ENCODE results near the gene PAFAH1B2.

DNA sequence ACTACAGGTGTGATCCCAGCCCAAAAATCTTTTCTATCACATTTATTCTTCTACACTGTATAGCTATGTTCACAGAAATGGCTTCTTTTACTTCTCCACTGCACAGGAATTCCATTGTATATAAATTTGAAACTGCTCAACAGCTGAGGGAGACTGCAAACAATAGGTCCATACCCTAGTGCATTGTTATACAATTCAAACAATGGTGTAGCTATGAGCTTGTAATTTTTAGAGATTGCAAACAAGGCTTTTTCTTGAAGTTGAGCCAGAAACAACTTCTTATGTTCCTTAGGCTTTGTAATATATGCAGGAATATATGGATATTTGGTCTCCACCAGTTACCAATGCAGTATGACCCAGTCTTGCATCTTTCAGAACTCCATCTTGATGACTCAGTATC is 26.4 kb upstream of the PAFAH1B2 start:
- TF ChIP-seq, protein P1, sequence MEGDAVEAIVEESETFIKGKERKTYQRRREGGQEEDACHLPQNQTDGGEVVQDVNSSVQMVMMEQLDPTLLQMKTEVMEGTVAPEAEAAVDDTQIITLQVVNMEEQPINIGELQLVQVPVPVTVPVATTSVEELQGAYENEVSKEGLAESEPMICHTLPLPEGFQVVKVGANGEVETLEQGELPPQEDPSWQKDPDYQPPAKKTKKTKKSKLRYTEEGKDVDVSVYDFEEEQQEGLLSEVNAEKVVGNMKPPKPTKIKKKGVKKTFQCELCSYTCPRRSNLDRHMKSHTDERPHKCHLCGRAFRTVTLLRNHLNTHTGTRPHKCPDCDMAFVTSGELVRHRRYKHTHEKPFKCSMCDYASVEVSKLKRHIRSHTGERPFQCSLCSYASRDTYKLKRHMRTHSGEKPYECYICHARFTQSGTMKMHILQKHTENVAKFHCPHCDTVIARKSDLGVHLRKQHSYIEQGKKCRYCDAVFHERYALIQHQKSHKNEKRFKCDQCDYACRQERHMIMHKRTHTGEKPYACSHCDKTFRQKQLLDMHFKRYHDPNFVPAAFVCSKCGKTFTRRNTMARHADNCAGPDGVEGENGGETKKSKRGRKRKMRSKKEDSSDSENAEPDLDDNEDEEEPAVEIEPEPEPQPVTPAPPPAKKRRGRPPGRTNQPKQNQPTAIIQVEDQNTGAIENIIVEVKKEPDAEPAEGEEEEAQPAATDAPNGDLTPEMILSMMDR (IDR thresholded peaks at IDR 0.05; ENCODE audit: low read depth, low read length, poor library complexity, severe bottlenecking), result no peak
- TF ChIP-seq EZH2phosphoT487 (IDR thresholded peaks at IDR 0.05; ENCODE audit: borderline replicate concordance, low read length), result no peak
